Measurements from ENCODE around the gene TTL. TPM values are rescaled to one million over a fixed set of nuclear protein-coding genes. Genes with fewer than 3 reads are reported as not detected.
A peak's percentile ranks its signal among the peaks of the same experiment; 100 is the strongest.

TTL gene
- total and polyA plus RNA-seq, 4 donors: 9.8 to 46.6 (median 23.3) TPM

- Histone ChIP-seq H3K27me3 (ENCODE audit: control insufficient read depth in 1 of 2, insufficient read depth in 2 of 2, low read length in 1 of 2) (no peaks in the 10 kb centered on the region), H3K27ac (ENCODE audit: low read depth in 1 of 2, low read length in 2 of 2) (no peak overlapping the region), H3K4me3 (ENCODE audit: low read length in 2 of 2) (no peak overlapping the region), H3K36me3 (ENCODE audit: control insufficient read depth in 1 of 2, insufficient read depth in 2 of 2, low read length in 1 of 2) (peaks cover 15 to 19% of the 10 kb centered on the region in 2 donors), H3K4me1 (ENCODE audit: control insufficient read depth in 1 of 2, insufficient read depth in 2 of 2, low read length in 2 of 2) (no peaks in the 10 kb centered on the region), H3K9me3 (ENCODE audit: control insufficient read depth, low read length) (no peaks in the 10 kb centered on the region)
- ATAC-seq (ENCODE audit: low FRiP score) (no peak), DNase-seq (no peak)
- WGBS, 2 donors: 82 to 89% methylated on average over 7 of the region's 7 CpGs
- intact Hi-C loops (cut with DNase I): no loop called here
Measured at GRCh38 chr2:112572005-112572404, 90.0 kb downstream of the TTL start.

GRCh38 chr2:112577756-112578155 lies 95.8 kb downstream of the TTL start:
- intact Hi-C loops (cut with DNase I): no loop called here
- H3K27me3 ChIP-seq (ENCODE audit: control insufficient read depth in 1 of 2, insufficient read depth in 2 of 2, low read length in 1 of 2): no peaks in the 10 kb centered on the region
- H3K27ac ChIP-seq (ENCODE audit: low read depth in 1 of 2, low read length in 2 of 2): no peak overlapping the region
- H3K4me3 ChIP-seq (ENCODE audit: low read length in 2 of 2): no peak overlapping the region
- no peaks in the 10 kb centered on the region for H3K9me3 ChIP-seq (ENCODE audit: control insufficient read depth, low read length)
- peaks cover 5 to 10% of the 10 kb centered on the region in 2 donors for H3K36me3 ChIP-seq (ENCODE audit: control insufficient read depth in 1 of 2, insufficient read depth in 2 of 2, low read length in 1 of 2)
- 5 to 15% methylated on average over 4 to 5 of the region's 5 CpGs for WGBS, 2 donors
- DNase-seq (no peak), ATAC-seq (ENCODE audit: low FRiP score) (no peak)
- no peaks in the 10 kb centered on the region for H3K4me1 ChIP-seq (ENCODE audit: control insufficient read depth in 1 of 2, insufficient read depth in 2 of 2, low read length in 2 of 2)

- Histone ChIP-seq H3K27me3 (ENCODE audit: control insufficient read depth in 1 of 2, insufficient read depth in 2 of 2, low read length in 1 of 2) (no peaks in the 10 kb centered on the region), H3K36me3 (ENCODE audit: control insufficient read depth in 1 of 2, insufficient read depth in 2 of 2, low read length in 1 of 2) (peaks cover 2 to 7% of the 10 kb centered on the region in 2 donors), H3K4me3 (ENCODE audit: low read length in 2 of 2) (no peak overlapping the region), H3K9me3 (ENCODE audit: control insufficient read depth, low read length) (no peaks in the 10 kb centered on the region), H3K27ac (ENCODE audit: low read depth in 1 of 2, low read length in 2 of 2) (no peak overlapping the region), H3K4me1 (ENCODE audit: control insufficient read depth in 1 of 2, insufficient read depth in 2 of 2, low read length in 2 of 2) (peaks cover 0 to 2% of the 10 kb centered on the region in 2 donors)
- intact Hi-C loops (cut with DNase I): no loop called here
- ATAC-seq (ENCODE audit: low FRiP score) (no peak), DNase-seq (no peak)
Measured at GRCh38 chr2:112579241-112579640, 97.3 kb downstream of the TTL start.

DNA sequence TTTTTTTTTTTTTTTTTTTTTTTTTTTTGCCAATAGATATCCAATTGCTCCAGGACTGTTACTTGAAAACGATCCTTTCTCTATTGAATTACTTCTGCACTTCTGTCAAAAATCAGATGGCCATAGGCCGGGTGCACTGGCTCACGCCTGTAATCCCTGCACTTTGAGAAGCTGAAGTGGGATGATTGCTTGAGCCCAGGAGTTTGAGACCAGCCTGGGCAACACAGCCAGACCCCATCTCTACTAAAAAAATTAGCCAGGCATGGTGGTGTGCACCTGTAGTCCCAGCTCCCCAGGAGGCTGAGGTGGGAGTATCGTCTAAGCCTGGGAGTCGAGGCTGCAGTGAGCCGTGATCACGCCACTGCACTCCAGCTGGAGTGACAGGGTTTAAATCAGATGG lies 98.1 kb downstream of the TTL start:
- Histone ChIP-seq H3K4me1 (ENCODE audit: control insufficient read depth in 1 of 2, insufficient read depth in 2 of 2, low read length in 2 of 2) (peaks cover 0 to 2% of the 10 kb centered on the region in 2 donors), H3K36me3 (ENCODE audit: control insufficient read depth in 1 of 2, insufficient read depth in 2 of 2, low read length in 1 of 2) (peaks cover 2% of the 10 kb centered on the region in 2 donors), H3K27me3 (ENCODE audit: control insufficient read depth in 1 of 2, insufficient read depth in 2 of 2, low read length in 1 of 2) (no peaks in the 10 kb centered on the region), H3K4me3 (ENCODE audit: low read length in 2 of 2) (no peak overlapping the region), H3K9me3 (ENCODE audit: control insufficient read depth, low read length) (no peaks in the 10 kb centered on the region), H3K27ac (ENCODE audit: low read depth in 1 of 2, low read length in 2 of 2) (no peak overlapping the region)
- 92 to 95% methylated on average over 7 of the region's 7 CpGs for WGBS, 2 donors
- no peak for DNase-seq
- no peak for ATAC-seq (ENCODE audit: low FRiP score)
- intact Hi-C loops (cut with DNase I): loop anchor here (5.0 to 10.0 kb wide), 4 partner anchors 38 to 98 kb away; partner anchors contain the start of genes TTL (in 2 of the 2), POLR1B (in 1 of the 2) and SLC20A1 (in 1 of the 2)

DNA sequence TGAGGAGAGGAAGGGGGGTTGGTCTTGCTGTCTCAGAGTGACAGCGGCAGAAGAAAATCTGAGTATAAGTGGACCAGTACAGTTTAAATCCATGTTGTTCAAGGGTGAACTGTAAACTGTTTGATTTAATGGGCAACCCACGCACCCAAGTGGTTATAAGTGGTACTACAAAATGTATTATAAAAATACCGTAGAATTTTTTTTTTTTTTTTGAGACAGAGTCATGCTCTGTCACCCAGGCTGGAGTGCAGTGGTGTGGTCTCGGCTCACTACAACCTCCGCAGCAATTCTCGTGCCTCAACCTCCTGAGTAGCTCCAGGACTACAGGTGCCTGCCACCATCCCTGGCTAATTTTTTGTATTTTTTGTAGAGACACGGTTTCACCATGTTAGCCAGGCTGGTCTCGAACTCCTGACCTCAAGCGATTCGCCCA lies 100.4 kb downstream of the TTL start:
- intact Hi-C loops (cut with DNase I): loop anchor here (5.0 to 10.0 kb wide), 4 partner anchors 40 to 100 kb away; partner anchors contain the start of genes TTL (in 2 of the 2), POLR1B (in 1 of the 2) and SLC20A1 (in 1 of the 2)

GRCh38 chr2:112583497-112584133 lies 101.7 kb downstream of the TTL start:
- no peaks in the 10 kb centered on the region for H3K9me3 ChIP-seq (ENCODE audit: control insufficient read depth, low read length)
- H3K4me1 ChIP-seq (ENCODE audit: control insufficient read depth in 1 of 2, insufficient read depth in 2 of 2, low read length in 2 of 2): peaks cover 0 to 2% of the 10 kb centered on the region in 2 donors
- no peak for DNase-seq
- no peak for ATAC-seq (ENCODE audit: low FRiP score)
- peak overlapping the region; percentile 35 to 83 for H3K4me3 ChIP-seq (ENCODE audit: low read length in 2 of 2)
- no peaks in the 10 kb centered on the region for H3K27me3 ChIP-seq (ENCODE audit: control insufficient read depth in 1 of 2, insufficient read depth in 2 of 2, low read length in 1 of 2)
- WGBS, 2 donors: 37 to 40% methylated on average over 19 of the region's 19 CpGs
- H3K36me3 ChIP-seq (ENCODE audit: control insufficient read depth in 1 of 2, insufficient read depth in 2 of 2, low read length in 1 of 2): no peaks in the 10 kb centered on the region
- peak overlapping the region in 1 of 2 donors; percentile 83 for H3K27ac ChIP-seq (ENCODE audit: low read depth in 1 of 2, low read length in 2 of 2)
- intact Hi-C loops (cut with DNase I): loop anchor here (1.0 to 10.0 kb wide), 5 partner anchors 41 to 101 kb away; partner anchors contain the start of genes SLC20A1 (in 2 of the 2), TTL (in 2 of the 2) and POLR1B (in 1 of the 2)

More for the DNA sequence above, 100.4 kb downstream of the TTL start:
- Histone ChIP-seq H3K36me3 (ENCODE audit: control insufficient read depth in 1 of 2, insufficient read depth in 2 of 2, low read length in 1 of 2) (no peaks in the 10 kb centered on the region), H3K27me3 (ENCODE audit: control insufficient read depth in 1 of 2, insufficient read depth in 2 of 2, low read length in 1 of 2) (no peaks in the 10 kb centered on the region), H3K9me3 (ENCODE audit: control insufficient read depth, low read length) (no peaks in the 10 kb centered on the region), H3K4me1 (ENCODE audit: control insufficient read depth in 1 of 2, insufficient read depth in 2 of 2, low read length in 2 of 2) (peaks cover 0 to 2% of the 10 kb centered on the region in 2 donors), H3K27ac (ENCODE audit: low read depth in 1 of 2, low read length in 2 of 2) (no peak overlapping the region), H3K4me3 (ENCODE audit: low read length in 2 of 2) (no peak overlapping the region)
- no peak for ATAC-seq (ENCODE audit: low FRiP score)
- DNase-seq: no peak
- WGBS, 2 donors: 39 to 40% methylated on average over 10 of the region's 10 CpGs

- peak; percentile 96 for ATAC-seq (ENCODE audit: low FRiP score)
- Histone ChIP-seq H3K27me3 (ENCODE audit: control insufficient read depth in 1 of 2, insufficient read depth in 2 of 2, low read length in 1 of 2) (no peaks in the 10 kb centered on the region), H3K9me3 (ENCODE audit: control insufficient read depth, low read length) (no peaks in the 10 kb centered on the region), H3K27ac (ENCODE audit: low read depth in 1 of 2, low read length in 2 of 2) (peak within 1 kb of the TSS in 1 of 2 donors; percentile 83), H3K4me1 (ENCODE audit: control insufficient read depth in 1 of 2, insufficient read depth in 2 of 2, low read length in 2 of 2) (peaks cover 0 to 2% of the 10 kb centered on the region in 2 donors), H3K36me3 (ENCODE audit: control insufficient read depth in 1 of 2, insufficient read depth in 2 of 2, low read length in 1 of 2) (no peaks in the 10 kb centered on the region), H3K4me3 (ENCODE audit: low read length in 2 of 2) (peak within 1 kb of the TSS; percentile 35 to 83)
- intact Hi-C loops (cut with DNase I): loop anchor here (1.0 to 10.0 kb wide), 5 partner anchors 42 to 102 kb away; partner anchors contain the start of genes SLC20A1 (in 2 of the 2), TTL (in 2 of the 2) and POLR1B (in 1 of the 2)
- 1% methylated on average over 54 of the region's 54 CpGs for WGBS, 2 donors
- DNase-seq: peak; percentile 97 to 98
Measured at GRCh38 chr2:112584134-112584890, 102.4 kb downstream of the TTL start, which contains the start of gene CHCHD5. TSS of gene CHCHD5 (plus strand) at chr2:112584609. CDS start at chr2:112584648, 39 bp downstream.

GRCh38 chr2:112584891-112585250 lies 102.9 kb downstream of the TTL start:
- 63 to 65% methylated on average over 3 of the region's 3 CpGs for WGBS, 2 donors
- intact Hi-C loops (cut with DNase I): loop anchor here (1.0 to 10.0 kb wide), 5 partner anchors 43 to 103 kb away; partner anchors contain the start of genes SLC20A1 (in 2 of the 2), TTL (in 2 of the 2) and POLR1B (in 1 of the 2)
- H3K27ac ChIP-seq (ENCODE audit: low read depth in 1 of 2, low read length in 2 of 2): peak overlapping the region in 1 of 2 donors; percentile 83
- DNase-seq (no peak), ATAC-seq (ENCODE audit: low FRiP score) (no peak)
- H3K9me3 ChIP-seq (ENCODE audit: control insufficient read depth, low read length): no peaks in the 10 kb centered on the region
- H3K36me3 ChIP-seq (ENCODE audit: control insufficient read depth in 1 of 2, insufficient read depth in 2 of 2, low read length in 1 of 2): no peaks in the 10 kb centered on the region
- H3K4me1 ChIP-seq (ENCODE audit: control insufficient read depth in 1 of 2, insufficient read depth in 2 of 2, low read length in 2 of 2): peaks cover 0 to 2% of the 10 kb centered on the region in 2 donors
- peak overlapping the region; percentile 19 to 33 for H3K4me3 ChIP-seq (ENCODE audit: low read length in 2 of 2)
- H3K27me3 ChIP-seq (ENCODE audit: control insufficient read depth in 1 of 2, insufficient read depth in 2 of 2, low read length in 1 of 2): no peaks in the 10 kb centered on the region

Data from aorta (tissue), 5 donors.